HL-60 (cell line): ENCODE data around the gene DTNA.

ENCODE experiments used
- GABPA ChIP-seq: IDR thresholded peaks from 2 replicates; pipeline ENCODE4 v1.6.1; 2012; ENCODE audit warnings: low read depth
- POLR2AphosphoS5 ChIP-seq: IDR thresholded peaks from 2 replicates; pipeline ENCODE4 v1.6.1; 2012; ENCODE audit warnings: low read depth
- REST ChIP-seq: IDR thresholded peaks from 2 replicates; pipeline ENCODE4 v1.6.1; 2012; ENCODE audit warnings: low read depth; ENCODE audit not compliant: insufficient replicate concordance
- SPI1 ChIP-seq: IDR thresholded peaks from 2 replicates; pipeline ENCODE4 v1.6.1; 2012; ENCODE audit warnings: low read depth, mild to moderate bottlenecking, borderline replicate concordance
- TF ChIP-seq, protein P1 (sequence below): IDR thresholded peaks from one replicate; pipeline ENCODE4 v1.5.1; 2011; ENCODE audit warnings: low read length, control low read depth, inconsistent platforms; ENCODE audit not compliant: insufficient read depth

DNA sequence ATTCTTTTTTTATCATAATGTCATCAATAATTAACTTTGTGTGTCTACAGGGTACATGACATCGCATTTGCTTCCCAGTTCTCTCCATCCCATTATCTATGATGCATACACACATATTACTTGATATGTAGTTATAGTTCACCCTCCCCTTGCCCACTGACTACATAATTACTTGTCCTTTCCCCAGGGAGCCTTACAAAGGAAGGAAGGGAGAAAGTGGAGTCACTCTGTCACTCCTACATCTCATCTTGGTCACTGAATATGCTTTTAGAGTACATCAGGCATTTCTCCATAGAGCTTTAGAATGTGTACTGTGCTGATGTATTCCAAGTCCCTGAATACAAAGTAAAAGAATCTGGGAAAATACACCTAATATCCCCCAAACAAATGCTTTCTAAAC lies 6.0 kb upstream of the DTNA start:
- TF ChIP-seq, protein P1, sequence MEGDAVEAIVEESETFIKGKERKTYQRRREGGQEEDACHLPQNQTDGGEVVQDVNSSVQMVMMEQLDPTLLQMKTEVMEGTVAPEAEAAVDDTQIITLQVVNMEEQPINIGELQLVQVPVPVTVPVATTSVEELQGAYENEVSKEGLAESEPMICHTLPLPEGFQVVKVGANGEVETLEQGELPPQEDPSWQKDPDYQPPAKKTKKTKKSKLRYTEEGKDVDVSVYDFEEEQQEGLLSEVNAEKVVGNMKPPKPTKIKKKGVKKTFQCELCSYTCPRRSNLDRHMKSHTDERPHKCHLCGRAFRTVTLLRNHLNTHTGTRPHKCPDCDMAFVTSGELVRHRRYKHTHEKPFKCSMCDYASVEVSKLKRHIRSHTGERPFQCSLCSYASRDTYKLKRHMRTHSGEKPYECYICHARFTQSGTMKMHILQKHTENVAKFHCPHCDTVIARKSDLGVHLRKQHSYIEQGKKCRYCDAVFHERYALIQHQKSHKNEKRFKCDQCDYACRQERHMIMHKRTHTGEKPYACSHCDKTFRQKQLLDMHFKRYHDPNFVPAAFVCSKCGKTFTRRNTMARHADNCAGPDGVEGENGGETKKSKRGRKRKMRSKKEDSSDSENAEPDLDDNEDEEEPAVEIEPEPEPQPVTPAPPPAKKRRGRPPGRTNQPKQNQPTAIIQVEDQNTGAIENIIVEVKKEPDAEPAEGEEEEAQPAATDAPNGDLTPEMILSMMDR, result no peak
- no peak for TF ChIP-seq REST
- TF ChIP-seq GABPA, result no peak
- no peak for TF ChIP-seq POLR2AphosphoS5
- TF ChIP-seq SPI1, result no peak
